WI38 (cell line): ENCODE results near the gene MTERF2.

Experiments used
- H3K4me3 ChIP-seq: 2 replicates; pipeline ENCODE4 v1.5.1; 2011; ENCODE audit warnings: low read depth, mild to moderate bottlenecking, control low read depth, low read length
- TF ChIP-seq, protein P1 (sequence below): IDR thresholded peaks from 2 replicates; pipeline ENCODE4 v1.5.1; 2012; ENCODE audit warnings: low read depth, mild to moderate bottlenecking, control low read depth, low read length

Gene MTERF2

GRCh38 chr12:106987846-106988245, 900 bp upstream of the MTERF2 start:
- TF ChIP-seq, protein P1, sequence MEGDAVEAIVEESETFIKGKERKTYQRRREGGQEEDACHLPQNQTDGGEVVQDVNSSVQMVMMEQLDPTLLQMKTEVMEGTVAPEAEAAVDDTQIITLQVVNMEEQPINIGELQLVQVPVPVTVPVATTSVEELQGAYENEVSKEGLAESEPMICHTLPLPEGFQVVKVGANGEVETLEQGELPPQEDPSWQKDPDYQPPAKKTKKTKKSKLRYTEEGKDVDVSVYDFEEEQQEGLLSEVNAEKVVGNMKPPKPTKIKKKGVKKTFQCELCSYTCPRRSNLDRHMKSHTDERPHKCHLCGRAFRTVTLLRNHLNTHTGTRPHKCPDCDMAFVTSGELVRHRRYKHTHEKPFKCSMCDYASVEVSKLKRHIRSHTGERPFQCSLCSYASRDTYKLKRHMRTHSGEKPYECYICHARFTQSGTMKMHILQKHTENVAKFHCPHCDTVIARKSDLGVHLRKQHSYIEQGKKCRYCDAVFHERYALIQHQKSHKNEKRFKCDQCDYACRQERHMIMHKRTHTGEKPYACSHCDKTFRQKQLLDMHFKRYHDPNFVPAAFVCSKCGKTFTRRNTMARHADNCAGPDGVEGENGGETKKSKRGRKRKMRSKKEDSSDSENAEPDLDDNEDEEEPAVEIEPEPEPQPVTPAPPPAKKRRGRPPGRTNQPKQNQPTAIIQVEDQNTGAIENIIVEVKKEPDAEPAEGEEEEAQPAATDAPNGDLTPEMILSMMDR: no peak
- no peak overlapping the region for H3K4me3 ChIP-seq

DNA sequence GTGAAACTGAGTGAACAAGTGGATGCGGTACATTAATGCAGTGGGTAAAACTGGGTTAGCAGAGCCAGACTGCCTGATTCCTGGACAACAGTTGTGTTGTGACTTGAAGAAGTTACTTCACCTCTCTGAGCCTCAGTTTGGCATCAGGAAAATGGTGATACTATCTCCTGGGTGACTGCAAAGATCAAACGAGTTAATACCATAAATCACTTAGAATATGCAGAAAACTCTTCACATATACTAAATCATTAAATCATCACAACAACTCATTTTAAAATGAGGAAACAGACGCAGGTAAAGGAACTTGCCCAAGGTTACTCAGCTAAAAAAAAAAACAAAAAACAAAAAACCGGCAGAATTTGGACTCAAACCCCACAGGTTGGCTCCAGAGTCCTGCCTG, 811 bp downstream of the MTERF2 start:
- TF ChIP-seq, protein P1: no peak
- H3K4me3 ChIP-seq: peak overlapping the region; percentile 75

DNA sequence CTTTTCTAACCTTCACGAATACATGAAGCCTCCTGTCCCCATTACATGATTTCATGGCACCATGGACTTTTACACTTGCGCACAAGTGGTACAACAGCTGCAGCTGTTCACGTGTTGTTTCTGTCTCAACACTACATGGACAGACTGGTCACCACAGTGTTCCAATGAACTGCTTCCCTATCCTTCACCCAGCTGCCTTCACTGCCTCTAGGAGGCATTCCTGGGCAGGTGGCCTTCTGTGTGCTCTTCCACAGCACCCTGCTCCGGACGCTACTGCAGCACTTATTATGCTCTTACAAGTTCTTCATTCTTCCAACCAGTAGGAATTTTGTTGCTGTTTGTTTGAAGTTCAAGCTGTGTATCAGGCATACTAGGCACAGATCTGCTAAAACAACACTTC, 1.5 kb downstream of the MTERF2 start:
- H3K4me3 ChIP-seq: no peak overlapping the region; the same call in 1 of the 2 replicates
- TF ChIP-seq, protein P1: no peak

DNA sequence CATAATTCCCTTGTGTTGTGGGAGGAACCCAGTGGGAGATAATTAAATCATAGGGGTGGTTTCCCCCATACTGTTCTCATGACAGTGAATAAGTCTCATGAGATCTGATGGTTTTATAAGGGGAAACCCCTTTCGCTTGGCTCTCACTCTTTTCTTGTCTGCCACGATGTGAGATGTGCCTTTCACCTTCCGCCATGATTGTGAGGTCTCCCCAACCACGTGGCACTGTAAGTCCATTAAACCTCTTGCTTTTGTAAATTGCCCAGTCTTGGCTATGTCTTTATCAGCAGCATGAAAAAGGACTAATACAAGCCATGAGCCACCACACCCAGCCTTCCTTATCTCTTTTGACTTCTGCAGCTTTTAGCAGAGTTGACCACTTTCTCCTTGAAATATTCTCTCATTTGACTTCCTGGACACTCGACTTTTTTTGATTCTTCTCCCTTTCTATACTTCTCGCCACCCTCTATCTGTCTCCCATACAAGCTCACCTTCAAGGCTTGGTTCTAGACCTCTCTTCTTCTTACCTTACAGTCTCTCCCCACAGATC, 2.3 kb downstream of the MTERF2 start:
- no peak overlapping the region for H3K4me3 ChIP-seq
- TF ChIP-seq, protein P1: no peak

DNA sequence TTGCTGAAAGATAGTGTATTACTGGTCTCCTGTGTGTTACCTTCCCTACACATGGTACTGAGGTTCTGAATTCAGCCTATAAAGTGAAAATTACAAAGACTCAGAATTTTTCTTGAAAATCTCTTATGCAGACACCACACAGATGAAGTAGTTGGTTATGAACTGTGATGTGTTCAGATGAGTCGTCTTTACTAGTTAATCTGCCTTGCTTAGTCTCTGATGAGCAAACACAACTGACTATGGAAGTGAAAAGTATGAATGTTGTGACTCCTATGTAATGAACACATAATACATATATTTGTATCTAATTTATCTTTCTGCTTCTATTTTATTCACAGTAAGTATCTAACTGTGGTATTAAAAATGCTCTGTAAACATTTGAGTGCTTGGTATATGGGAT, 4.7 kb downstream of the MTERF2 start:
- TF ChIP-seq, protein P1: no peak

DNA sequence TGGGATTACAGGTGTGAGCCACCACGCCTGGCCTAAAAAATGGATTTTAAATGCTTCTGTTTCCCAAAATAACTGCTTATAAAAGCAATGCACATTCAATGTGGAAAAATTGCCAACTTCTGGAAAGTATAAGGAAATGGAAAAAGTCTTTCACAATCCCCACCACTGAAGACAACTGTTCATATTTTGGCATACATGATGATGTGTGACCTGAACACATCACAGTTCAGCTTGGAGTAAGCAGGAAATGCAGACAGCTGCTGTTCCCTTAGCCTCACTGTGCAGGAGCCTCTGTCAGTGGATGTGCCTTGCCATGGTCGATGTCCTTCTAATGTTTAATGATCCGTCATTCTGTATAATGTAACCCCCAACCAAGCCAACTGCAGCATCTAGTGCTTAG, 5.2 kb downstream of the MTERF2 start:
- no peak overlapping the region for H3K4me3 ChIP-seq
- TF ChIP-seq, protein P1: no peak

More for the DNA sequence above, 4.7 kb downstream of the MTERF2 start:
- no peak overlapping the region for H3K4me3 ChIP-seq

DNA sequence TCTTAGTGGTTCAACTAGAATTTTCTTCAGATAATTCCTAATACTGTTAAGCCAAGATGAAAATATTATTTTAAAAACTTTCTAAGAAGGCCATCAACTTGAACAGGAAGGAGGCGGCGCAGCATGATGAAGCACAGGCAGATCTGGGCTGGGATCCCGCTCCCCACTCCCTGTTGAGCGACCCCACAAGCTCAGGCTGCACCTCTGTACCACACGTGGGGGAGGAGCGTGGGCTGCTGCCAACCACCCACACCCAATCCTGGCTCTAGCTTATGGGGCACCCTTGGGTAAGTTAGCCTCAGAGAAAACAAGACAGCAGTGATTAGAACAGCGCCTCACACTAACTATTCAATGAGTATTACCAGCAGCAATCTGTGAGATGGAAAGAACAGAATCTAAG, 6.0 kb downstream of the MTERF2 start:
- TF ChIP-seq, protein P1: no peak

More for the DNA sequence above, 6.0 kb downstream of the MTERF2 start:
- H3K4me3 ChIP-seq: no peak overlapping the region
